Measurements from ENCODE around the gene SCAPER.

GRCh38 chr15:76669521-76670207 is 235.5 kb downstream of the SCAPER start:
- TF ChIP-seq POLR2A (IDR thresholded peaks at IDR 0.05) (no peak), CTCF (IDR thresholded peaks at IDR 0.05) (no peak)

All from upper lobe of left lung (tissue), 4 donors.